Caco-2 (cell line): Measurements from ENCODE around the gene HYAL1. TPM values are rescaled to one million over a fixed set of nuclear protein-coding genes. Genes with fewer than 3 reads are reported as not detected.

Source experiments
- BruUV-seq: library from RNA; stranded (reverse); fragments of 400-500 nt; replicated peaks from 2 replicates; lab custom pipeline; 2021; lab: Mats Ljungman, UMichigan
- CTCF ChIA-PET: fragments of 300-600 bp; sonication (Branson Sonifier 250); formaldehyde crosslinking; loops from one replicate; lab custom pipeline; 2022; ENCODE audit warnings: antibody characterized with exemption; lab: Charles Lee
- POLR2A ChIA-PET: fragments of 300-600 bp; sonication (Branson Sonifier 250); formaldehyde crosslinking; loops from one replicate; lab custom pipeline; 2022; ENCODE audit warnings: antibody characterized with exemption; lab: Charles Lee
- DNase-seq, 2 experiments: peaks; one replicate each; pipeline versions ENCODE4 v3.0.0 to v3.0.0-alpha.2; 2020 to 2022
- H3K27me3 ChIP-seq: replicated peaks from 2 replicates; pipeline ENCODE4 v1.6.0; 2011; ENCODE audit warnings: low read length; ENCODE audit not compliant: control insufficient read depth, insufficient read depth
- H3K36me3 ChIP-seq: 2 replicates; pipeline ENCODE4 v1.5.1; 2011; ENCODE audit warnings: low read length; ENCODE audit not compliant: control insufficient read depth, insufficient read depth
- H3K4me1 ChIP-seq: fragments of 250-450 bp; sonication (Bioruptor Pico); 2 replicates; pipeline ENCODE4 v1.5.1; 2020; ENCODE audit warnings: mild to moderate bottlenecking
- H3K4me3 ChIP-seq: 2 replicates; pipeline ENCODE4 v1.5.1; 2011; ENCODE audit warnings: low read depth, mild to moderate bottlenecking, control low read depth, low read length
- H3K9me3 ChIP-seq: fragments of 250-450 bp; sonication (Bioruptor Pico); 2 replicates; pipeline ENCODE4 v1.5.1; 2020; ENCODE audit warnings: mild to moderate bottlenecking, moderate library complexity
- H3K27ac Mint-ChIP-seq: one replicate; pipeline ENCODE4 v1.8.0; 2022; ENCODE audit warnings: mixed read lengths; ENCODE audit not compliant: unreplicated experiment
- H3K27me3 Mint-ChIP-seq: one replicate; pipeline ENCODE4 v1.8.0; 2022; ENCODE audit warnings: mixed read lengths; ENCODE audit not compliant: insufficient read depth, unreplicated experiment
- H3K36me3 Mint-ChIP-seq: one replicate; pipeline ENCODE4 v1.8.0; 2022; ENCODE audit warnings: mild to moderate bottlenecking, mixed read lengths; ENCODE audit not compliant: insufficient read depth, unreplicated experiment
- H3K4me1 Mint-ChIP-seq: one replicate; pipeline ENCODE4 v1.8.0; 2022; ENCODE audit warnings: low read depth, mixed read lengths; ENCODE audit not compliant: unreplicated experiment
- H3K4me3 Mint-ChIP-seq: one replicate; pipeline ENCODE4 v1.8.0; 2022; ENCODE audit warnings: mild to moderate bottlenecking, moderate library complexity, mixed read lengths; ENCODE audit not compliant: unreplicated experiment
- H3K9me3 Mint-ChIP-seq: one replicate; pipeline ENCODE4 v1.8.0; 2022; ENCODE audit warnings: mixed read lengths; ENCODE audit not compliant: unreplicated experiment
- CTCF ChIP-seq, 2 experiments: fragments of 200-600 bp in 1 of 2; IDR thresholded peaks; 1 replicate in 1 of 2; 2 replicates in 1 of 2; pipeline versions ENCODE4 v1.5.1 to v1.8.0; 2011 to 2022; ENCODE audit warnings: antibody characterized with exemption in 1 of 2, control low read depth in 1 of 2, inconsistent platforms in 1 of 2, low read depth in 1 of 2, low read length in 1 of 2, mild to moderate bottlenecking in 1 of 2, moderate library complexity in 1 of 2; ENCODE audit not compliant: insufficient read depth in 1 of 2, severe bottlenecking in 1 of 2, unreplicated experiment in 1 of 2
- intact Hi-C: fragments of 100-400 bp; cut with micrococcal nuclease; formaldehyde crosslinking; loops from one replicate; pipeline ENCODE4 v1.10.0; 2022; ENCODE audit not compliant: unreplicated experiment
- total RNA-seq: library from RNA; stranded (reverse); gene quantifications from 2 replicates; pipeline ENCODE4 v1.2.3, GENCODE V29; 2022

HYAL1 gene
- total RNA-seq, 1 experiment from 2014 or later: 2.3 TPM

GRCh38 chr3:50330330-50330729 is 27.0 kb upstream of the HYAL1 start:
- Histone ChIP-seq H3K36me3 (peaks cover 6% of the 10 kb centered on the region), H3K4me3 (no peak overlapping the region), H3K9me3 (no peaks in the 10 kb centered on the region), H3K27me3 (no peaks in the 10 kb centered on the region), H3K4me1 (peaks cover under 1% of the 10 kb centered on the region)
- no peak for DNase-seq
- H3K27ac Mint-ChIP-seq: no peak overlapping the region
- no peaks in the 10 kb centered on the region for H3K4me1 Mint-ChIP-seq
- BruUV-seq: no TSS peak
- intact Hi-C loops: no loop called here
- TF ChIP-seq CTCF (IDR thresholded peaks at IDR 0.05; ENCODE audit: insufficient read depth in 1 of 2, low read depth in 1 of 2, low read length in 1 of 2, severe bottlenecking in 1 of 2, unreplicated experiment in 1 of 2): no peak
- CTCF ChIA-PET: no interaction called here
- H3K9me3 Mint-ChIP-seq: no peaks in the 10 kb centered on the region
- no peak overlapping the region for H3K4me3 Mint-ChIP-seq
- peaks cover 69% of the 10 kb centered on the region for H3K36me3 Mint-ChIP-seq
- no peaks in the 10 kb centered on the region for H3K27me3 Mint-ChIP-seq
- POLR2A ChIA-PET: no interaction called here

- Histone ChIP-seq H3K9me3 (no peaks in the 10 kb centered on the region), H3K4me3 (peak within 1 kb of the TSS; percentile 78), H3K27me3 (no peaks in the 10 kb centered on the region), H3K4me1 (peaks cover 9% of the 10 kb centered on the region), H3K36me3 (peaks cover 3% of the 10 kb centered on the region)
- Mint-ChIP-seq H3K9me3 (no peaks in the 10 kb centered on the region), H3K4me1 (no peaks in the 10 kb centered on the region), H3K4me3 (peak within 1 kb of the TSS; percentile 92), H3K36me3 (peaks cover 54% of the 10 kb centered on the region), H3K27me3 (no peaks in the 10 kb centered on the region), H3K27ac (peak within 1 kb of the TSS; percentile 93)
- intact Hi-C loops: loop anchor here (1.0 kb wide), 1 partner anchor 9 kb away; no protein-coding TSS in a partner anchor
- no peak for TF ChIP-seq CTCF (IDR thresholded peaks at IDR 0.05; ENCODE audit: insufficient read depth in 1 of 2, low read depth in 1 of 2, low read length in 1 of 2, severe bottlenecking in 1 of 2, unreplicated experiment in 1 of 2)
- no TSS peak for BruUV-seq
- CTCF ChIA-PET: interaction anchor here (0.7 to 1.2 kb wide), 4 partner anchors 8 to 68 kb away, joined by 3 to 14 read pairs (median 4); partner anchors contain the start of gene HYAL1
- peak; percentile 96 for DNase-seq
- POLR2A ChIA-PET: interaction anchor here (0.5 to 2.2 kb wide), 7 partner anchors 9 to 92 kb away, joined by 3 to 57 read pairs (median 4); partner anchors contain the start of genes CYB561D2, GNAI2, IFRD2 and NPRL2
These were observed 24.7 kb upstream of the HYAL1 start, which contains the start of gene TUSC2 for GRCh38 chr3:50327943-50328691. Gene TUSC2, minus strand, starts transcription at chr3:50328223. Its CDS starts 124 bp downstream, at chr3:50328099.

- no peak for DNase-seq
- TF ChIP-seq CTCF (IDR thresholded peaks at IDR 0.05; ENCODE audit: insufficient read depth in 1 of 2, low read depth in 1 of 2, low read length in 1 of 2, severe bottlenecking in 1 of 2, unreplicated experiment in 1 of 2): no peak
- no TSS peak for BruUV-seq
- Mint-ChIP-seq H3K36me3 (peaks cover 50% of the 10 kb centered on the region), H3K27ac (peak overlapping the region; percentile 93), H3K27me3 (no peaks in the 10 kb centered on the region), H3K4me3 (peak overlapping the region; percentile 92), H3K9me3 (no peaks in the 10 kb centered on the region), H3K4me1 (no peaks in the 10 kb centered on the region)
- POLR2A ChIA-PET: interaction anchor here (1.0 to 2.2 kb wide), 5 partner anchors 10 to 91 kb away, joined by 4 to 57 read pairs (median 7); partner anchors contain the start of genes CYB561D2, GNAI2, IFRD2 and NPRL2
- intact Hi-C loops: no loop called here
- Histone ChIP-seq H3K4me1 (peaks cover 13% of the 10 kb centered on the region), H3K9me3 (no peaks in the 10 kb centered on the region), H3K36me3 (peaks cover 3% of the 10 kb centered on the region), H3K27me3 (no peaks in the 10 kb centered on the region), H3K4me3 (peak overlapping the region; percentile 78)
- CTCF ChIA-PET: interaction anchor here (0.9 kb wide), 1 partner anchor 24 kb away, joined by 4 read pairs; the partner anchor contains the start of gene HYAL1
These were observed 23.8 kb upstream of the HYAL1 start for GRCh38 chr3:50327129-50327528.
